Testis (tissue), 2 donors: ENCODE measurements around the gene SLC1A1.

Experiments
- CTCF ChIP-seq, 3 experiments: fragments of 450-650 bp in 2 of 3; fragments of 200-600 bp in 1 of 3; sonication (generic) in 1 of 3; IDR thresholded peaks; one replicate each; pipeline ENCODE4 v1.5.1; 2016 to 2019; ENCODE audit warnings: antibody characterized with exemption in 3 of 3, mild to moderate bottlenecking in 2 of 3, moderate library complexity in 1 of 3
- POLR2A ChIP-seq: fragments of 450-650 bp; IDR thresholded peaks from one replicate; pipeline ENCODE4 v1.6.1; 2017; ENCODE audit warnings: antibody characterized with exemption, mild to moderate bottlenecking, moderate library complexity

DNA sequence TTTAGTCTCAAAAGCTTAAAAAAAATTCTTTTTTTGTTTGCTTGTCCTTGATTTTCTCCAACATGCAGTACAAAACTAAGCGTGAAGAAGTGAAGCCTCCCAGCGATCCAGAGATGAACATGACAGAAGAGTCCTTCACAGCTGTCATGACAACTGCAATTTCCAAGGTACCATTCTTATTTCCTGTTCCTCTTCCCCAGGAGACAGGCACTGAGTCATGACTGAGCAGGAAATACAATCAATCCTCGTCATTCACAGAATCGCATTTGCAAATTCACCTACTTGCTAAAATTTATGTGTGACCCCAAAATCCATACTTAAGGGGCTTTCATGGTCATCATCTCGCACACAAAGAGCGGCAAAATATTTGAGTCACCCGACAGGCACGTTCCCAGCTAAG, 77.3 kb downstream of the SLC1A1 start:
- TF ChIP-seq POLR2A (no peak), CTCF (IDR thresholded peaks at IDR 0.05) (no peak)
